NCI-H446 (cell line): ENCODE measurements around the gene SLCO3A1.
A peak's percentile ranks its signal among the peaks of the same experiment; 100 is the strongest.

ENCODE experiments used
- DNase-seq, 2 experiments: peaks; one replicate each; lab custom pipeline; 2025; lab: John Stamatoyannopoulos, UW

SLCO3A1 gene

DNA sequence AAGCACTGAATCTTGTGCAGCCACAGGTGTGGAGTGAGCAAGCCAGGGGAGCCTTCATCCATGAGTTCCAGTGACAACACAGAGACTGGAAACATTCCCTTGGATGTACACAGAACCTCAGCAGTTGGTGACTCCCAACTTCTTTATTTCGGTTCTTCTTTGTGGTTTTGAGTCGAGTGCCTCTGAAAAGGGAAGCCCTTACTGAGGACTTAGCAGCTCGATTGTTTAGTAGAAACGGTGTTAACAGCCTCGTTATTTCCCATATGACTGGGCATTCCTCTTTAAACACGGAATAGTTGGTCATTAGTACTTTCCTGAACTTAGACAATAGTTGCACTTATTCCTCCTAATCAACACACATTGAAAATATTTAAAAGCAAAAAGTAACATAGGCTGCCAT, 7.7 kb downstream of the SLCO3A1 start:
- DNase-seq: no peak

GRCh38 chr15:91862891-91863504, 9.5 kb downstream of the SLCO3A1 start:
- DNase-seq: no peak

DNA sequence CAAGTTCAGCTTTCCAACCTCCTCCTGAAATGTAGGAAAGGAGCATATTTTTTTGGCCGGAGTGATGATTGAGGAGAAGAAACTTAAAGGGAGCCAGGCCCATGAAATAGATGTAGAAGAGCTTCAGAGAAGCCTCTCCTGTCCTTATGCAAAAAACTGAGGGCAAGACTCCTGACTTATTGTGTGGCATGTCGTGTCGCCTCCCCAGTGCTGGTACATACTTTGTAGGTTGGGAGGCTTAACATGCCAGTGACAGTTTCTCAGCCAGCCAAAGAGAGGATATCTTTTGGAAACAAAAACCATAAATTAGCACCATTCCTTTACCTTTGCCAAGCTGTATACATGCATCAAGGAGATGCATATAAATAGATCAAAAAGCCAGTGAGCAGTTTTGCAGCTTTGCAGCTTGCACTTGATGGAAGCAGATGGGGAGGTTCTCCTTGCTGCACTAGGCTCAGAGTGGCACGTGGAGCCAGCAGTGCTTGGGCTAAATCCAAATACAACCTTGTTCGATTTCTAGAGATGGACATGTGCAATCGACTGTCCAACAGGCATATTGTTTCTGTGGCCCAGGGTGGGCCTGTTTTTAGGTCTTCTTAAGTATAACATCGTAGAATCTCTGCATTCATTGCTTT, 10.2 kb downstream of the SLCO3A1 start:
- peak in 1 of 2 experiments; percentile 60 for DNase-seq

DNA sequence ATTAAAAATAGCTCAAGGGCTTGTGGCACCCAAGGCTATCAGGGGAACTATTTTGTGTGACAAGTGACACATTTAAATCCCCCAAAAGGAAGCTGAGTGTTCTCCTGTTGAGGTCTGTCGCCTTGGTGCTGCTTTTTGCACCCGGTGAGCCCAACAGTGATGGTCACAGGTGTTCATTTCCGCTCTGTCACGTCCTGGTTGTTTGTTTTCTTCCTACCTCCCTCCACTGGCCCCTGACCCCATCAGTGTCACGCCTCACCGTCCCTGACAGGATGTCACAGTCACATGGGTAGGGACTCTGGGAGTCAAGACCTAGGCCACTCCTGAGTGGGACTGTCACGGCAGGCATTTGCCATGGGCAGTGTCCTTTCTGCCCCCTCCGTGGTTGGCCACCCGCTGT, 11.2 kb downstream of the SLCO3A1 start:
- no peak for DNase-seq

- no peak for DNase-seq
These were observed 12.0 kb downstream of the SLCO3A1 start for GRCh38 chr15:91865486-91865885.

DNA sequence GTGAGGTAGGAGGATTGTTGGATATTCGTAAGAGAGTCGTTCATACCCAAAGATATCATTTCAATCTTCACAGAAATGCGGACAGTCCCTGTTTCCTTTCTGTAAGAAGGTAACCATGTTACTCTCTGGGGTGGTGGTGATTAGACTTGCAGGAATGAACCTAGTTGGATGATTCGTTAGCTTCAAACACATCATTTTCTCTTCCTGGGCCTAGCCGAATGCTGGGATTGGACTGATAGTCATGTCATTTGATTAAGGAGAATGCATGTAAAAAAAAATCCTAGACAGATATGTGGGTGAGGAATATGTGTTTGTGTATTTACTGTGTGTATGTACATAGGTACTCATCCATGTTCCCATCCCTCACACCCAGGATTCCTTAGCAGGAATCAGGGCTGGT, 12.4 kb downstream of the SLCO3A1 start:
- DNase-seq: no peak

- DNase-seq: peak; percentile 86 to 95
These were observed 12.9 kb downstream of the SLCO3A1 start for GRCh38 chr15:91866371-91866905.

- peak; percentile 86 to 95 for DNase-seq
These were observed 13.5 kb downstream of the SLCO3A1 start for GRCh38 chr15:91866971-91867372.

- peak in 1 of 2 experiments; percentile 34 for DNase-seq
These were observed 14.1 kb downstream of the SLCO3A1 start for GRCh38 chr15:91867581-91868026.

- DNase-seq: no peak
These were observed 17.5 kb downstream of the SLCO3A1 start for GRCh38 chr15:91870876-91871537.

GRCh38 chr15:91871837-91872236, 18.3 kb downstream of the SLCO3A1 start:
- DNase-seq: no peak

DNA sequence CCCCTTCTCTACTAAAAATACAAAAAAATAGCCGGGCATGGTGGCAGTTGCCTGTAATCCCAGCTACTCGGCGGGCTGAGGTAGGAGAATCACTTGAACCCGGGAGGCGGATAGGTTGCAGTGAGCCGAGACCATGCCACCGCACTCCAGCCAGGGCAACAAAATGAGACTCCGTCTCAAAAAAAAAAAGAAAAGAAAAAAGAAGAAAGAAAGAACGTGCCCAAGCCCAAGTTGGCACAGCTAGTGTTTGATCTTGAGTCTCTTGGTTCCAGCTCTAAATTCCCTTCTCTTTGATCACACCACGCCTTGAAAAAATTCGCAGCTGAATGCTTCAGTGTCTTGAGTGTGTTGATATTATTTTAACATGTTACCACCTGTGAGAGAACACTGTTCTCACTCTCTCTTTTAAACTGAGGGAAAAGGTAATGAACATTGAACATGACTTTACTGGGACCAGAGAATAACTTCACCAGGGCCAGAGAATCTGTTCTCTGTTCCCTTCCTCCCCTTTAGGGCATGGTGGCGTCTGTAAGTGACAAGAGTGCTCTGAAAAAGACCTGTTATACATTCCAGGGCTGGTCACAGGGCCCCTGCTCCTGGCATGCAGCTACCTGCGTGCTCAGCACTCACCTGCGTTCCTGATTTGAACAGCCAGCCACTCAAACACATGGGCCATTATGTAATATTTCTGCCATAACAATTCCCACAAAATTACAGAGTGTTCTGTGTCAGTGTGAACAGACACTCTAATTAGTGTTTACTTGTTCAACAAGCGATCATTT, 19.0 kb downstream of the SLCO3A1 start:
- no peak for DNase-seq

GRCh38 chr15:91873138-91873536, 19.6 kb downstream of the SLCO3A1 start:
- no peak for DNase-seq

DNA sequence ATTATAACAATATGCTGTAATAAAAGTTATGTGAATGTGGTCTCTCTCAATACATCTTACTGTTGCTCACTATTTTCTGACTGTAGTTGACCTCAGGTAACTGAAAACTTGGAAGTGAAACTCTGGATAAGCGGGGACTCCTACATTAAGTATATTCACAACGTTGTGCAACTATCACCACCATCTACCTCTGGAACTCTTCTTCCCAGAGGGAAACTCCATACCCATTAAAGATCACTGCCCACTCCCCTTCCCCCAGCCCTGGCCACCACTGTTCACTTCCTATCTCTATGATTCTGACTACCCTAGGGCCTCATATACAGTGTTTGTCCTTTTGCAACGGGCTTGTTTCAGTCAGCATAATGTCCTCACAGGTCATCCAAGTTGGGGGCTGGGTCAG, 20.7 kb downstream of the SLCO3A1 start:
- no peak for DNase-seq

DNA sequence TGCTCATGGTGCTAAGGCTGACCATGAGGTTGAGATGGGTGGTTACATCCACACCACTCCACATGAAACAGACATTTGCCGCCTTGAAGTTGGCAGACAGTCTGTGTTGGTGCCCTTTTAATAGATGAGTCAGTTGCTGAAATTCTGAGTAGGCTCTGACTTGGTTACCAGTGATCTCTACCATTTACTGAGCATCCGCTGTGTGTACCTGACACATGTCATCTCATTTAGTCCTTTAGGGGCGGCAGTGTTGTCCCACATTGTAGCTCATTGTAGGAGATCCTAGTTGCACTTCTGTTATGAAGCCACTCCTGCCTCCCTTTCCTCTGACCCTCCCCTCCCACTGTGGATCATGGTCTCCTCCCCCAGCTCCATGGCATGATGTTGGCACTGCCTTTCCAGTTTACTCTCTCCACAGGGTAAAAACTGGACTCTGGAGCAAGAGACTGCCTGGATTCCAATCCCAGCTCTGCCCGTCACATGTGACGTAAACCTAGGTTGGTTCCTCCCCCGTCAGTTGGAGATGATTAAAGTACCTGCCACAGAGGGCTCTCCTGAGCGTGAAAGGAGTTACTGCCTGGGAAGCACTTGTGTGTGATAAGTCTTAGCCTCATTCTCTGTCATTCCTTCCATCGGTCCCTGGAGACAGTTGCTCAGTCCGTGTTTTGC, 21.6 kb downstream of the SLCO3A1 start:
- DNase-seq: no peak

- DNase-seq: no peak
These were observed 22.7 kb downstream of the SLCO3A1 start for GRCh38 chr15:91876187-91876586.

GRCh38 chr15:91878319-91878870, 24.9 kb downstream of the SLCO3A1 start:
- no peak for DNase-seq

- no peak for DNase-seq
These were observed 25.6 kb downstream of the SLCO3A1 start for GRCh38 chr15:91879158-91879557.

DNA sequence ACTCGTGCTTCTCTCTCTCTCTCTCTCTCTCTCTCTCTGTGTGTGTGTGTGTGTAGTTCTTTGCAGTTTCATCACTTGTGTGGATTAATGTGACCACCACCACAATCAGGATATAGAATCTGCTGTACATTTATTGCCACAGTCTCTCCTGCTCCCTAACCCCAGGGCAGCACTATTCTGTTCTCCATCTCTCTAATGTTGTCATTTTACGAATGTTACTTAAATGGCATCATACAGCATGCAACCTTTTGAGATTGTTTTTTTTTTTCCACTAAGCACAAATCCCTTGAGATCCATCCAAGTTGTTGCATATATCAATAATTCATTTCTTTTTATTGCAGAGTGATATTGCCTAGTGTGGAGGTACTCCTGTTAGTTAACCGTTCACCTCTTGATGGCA, 26.9 kb downstream of the SLCO3A1 start:
- DNase-seq: no peak

DNA sequence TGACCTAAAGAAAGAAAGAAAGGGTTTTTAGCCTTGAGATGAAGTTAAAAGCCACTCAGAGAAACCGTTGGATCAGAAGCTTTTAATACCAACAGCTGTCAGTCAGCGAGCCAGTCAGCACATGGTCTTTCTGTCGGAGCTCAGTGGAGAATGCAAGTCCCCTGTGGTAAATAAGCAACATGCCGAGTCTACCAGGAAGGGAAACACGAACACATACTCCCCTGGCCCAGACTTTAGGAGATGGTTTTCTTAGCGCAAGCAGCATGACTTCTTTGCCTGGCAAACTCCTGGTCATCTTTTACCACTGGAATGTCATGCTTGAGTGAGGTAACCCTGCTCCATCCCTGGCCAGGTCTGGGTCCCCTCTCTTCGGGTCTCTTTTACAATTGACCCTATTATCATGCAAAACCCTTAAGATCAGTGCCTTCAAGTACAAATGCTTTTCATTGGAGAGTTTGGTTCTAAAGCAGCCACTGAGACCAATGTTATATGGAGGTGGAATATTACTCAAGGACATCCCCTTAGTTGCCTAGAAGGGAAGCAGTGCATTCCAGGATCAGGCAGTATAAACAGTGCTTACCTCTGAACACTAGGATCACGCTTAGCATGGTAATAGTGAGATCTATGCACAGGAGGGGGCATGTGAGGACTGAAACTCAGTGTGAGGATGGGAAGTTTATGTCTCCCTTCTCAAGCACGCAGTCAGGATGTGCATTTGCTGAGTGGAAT, 28.2 kb downstream of the SLCO3A1 start:
- DNase-seq: no peak
